H9 (cell line): ENCODE data around the gene SNRPF. TPM values are rescaled to one million over a fixed set of nuclear protein-coding genes. Genes with fewer than 3 reads are reported as not detected.

Experiments used
- DNase-seq: peaks from one replicate; pipeline ENCODE4 v3.0.0-alpha.2; 2017
- H2AFZ ChIP-seq: one replicate; pipeline ENCODE4 v1.6.1; 2013; ENCODE audit warnings: mild to moderate bottlenecking, low read length, control low read depth, moderate library complexity
- H2AK5ac ChIP-seq: 2 replicates; pipeline ENCODE4 v1.6.1; 2013; ENCODE audit warnings: low read length, control low read depth, mixed read lengths; ENCODE audit not compliant: insufficient read length
- H2BK120ac ChIP-seq: one replicate; pipeline ENCODE4 v1.6.1; 2013; ENCODE audit warnings: low read depth, mild to moderate bottlenecking, low read length, control low read depth, inconsistent platforms; ENCODE audit not compliant: poor library complexity, severe bottlenecking
- H2BK12ac ChIP-seq: 2 replicates; pipeline ENCODE4 v1.6.1; 2013; ENCODE audit warnings: low read length, control low read depth, mixed read lengths, low read depth; ENCODE audit not compliant: insufficient read length
- H2BK15ac ChIP-seq: 2 replicates; pipeline ENCODE4 v1.6.1; 2013; ENCODE audit warnings: low read depth, low read length, control low read depth
- H2BK20ac ChIP-seq: one replicate; pipeline ENCODE4 v1.6.1; 2013; ENCODE audit warnings: low read depth, mild to moderate bottlenecking, low read length, control low read depth, inconsistent platforms; ENCODE audit not compliant: poor library complexity, severe bottlenecking
- H2BK5ac ChIP-seq: 2 replicates; pipeline ENCODE4 v1.6.1; 2013; ENCODE audit warnings: low read length, control low read depth, mixed read lengths; ENCODE audit not compliant: insufficient read length
- H3K14ac ChIP-seq: 2 replicates; pipeline ENCODE4 v1.6.1; 2013; ENCODE audit warnings: low read length, control low read depth; ENCODE audit not compliant: insufficient read depth
- H3K18ac ChIP-seq: 2 replicates; pipeline ENCODE4 v1.6.1; 2013; ENCODE audit warnings: low read depth, mild to moderate bottlenecking, mixed read lengths, low read length, control low read depth; ENCODE audit not compliant: insufficient read length
- H3K23ac ChIP-seq: 2 replicates; pipeline ENCODE4 v1.6.1; 2013; ENCODE audit warnings: low read length, control low read depth, mixed read lengths, low read depth; ENCODE audit not compliant: insufficient read length
- H3K23me2 ChIP-seq: 2 replicates; pipeline ENCODE4 v1.6.1; 2013; ENCODE audit warnings: low read depth, mild to moderate bottlenecking, mixed read lengths, low read length, control low read depth; ENCODE audit not compliant: insufficient read length, poor library complexity, severe bottlenecking
- H3K27ac ChIP-seq: 2 replicates; pipeline ENCODE4 v1.5.1; 2013; ENCODE audit warnings: low read length, control low read depth, mixed read lengths, low read depth; ENCODE audit not compliant: insufficient read length
- H3K27me3 ChIP-seq: 2 replicates; pipeline ENCODE4 v1.6.1; 2013; ENCODE audit warnings: low read length, control low read depth, inconsistent platforms; ENCODE audit not compliant: insufficient read depth
- H3K4ac ChIP-seq: 2 replicates; pipeline ENCODE4 v1.6.1; 2013; ENCODE audit warnings: low read depth, mild to moderate bottlenecking, control low read depth, inconsistent platforms, low read length, moderate library complexity
- H3K4me1 ChIP-seq: 2 replicates; pipeline ENCODE4 v1.6.1; 2013; ENCODE audit warnings: low read length, control low read depth, inconsistent platforms; ENCODE audit not compliant: insufficient read depth
- H3K4me2 ChIP-seq: 2 replicates; pipeline ENCODE4 v1.6.1; 2013; ENCODE audit warnings: low read length, control low read depth, mixed read lengths; ENCODE audit not compliant: insufficient read length, insufficient read depth
- H3K56ac ChIP-seq: 2 replicates; pipeline ENCODE4 v1.6.1; 2013; ENCODE audit warnings: low read depth, mild to moderate bottlenecking, mixed read lengths, low read length, control low read depth; ENCODE audit not compliant: insufficient read length
- H3K79me1 ChIP-seq: 2 replicates; pipeline ENCODE4 v1.6.1; 2013; ENCODE audit warnings: low read depth, mild to moderate bottlenecking, moderate library complexity, low read length, control low read depth, inconsistent platforms; ENCODE audit not compliant: insufficient read depth, poor library complexity, severe bottlenecking
- H3K79me2 ChIP-seq: 2 replicates; pipeline ENCODE4 v1.6.1; 2013; ENCODE audit warnings: low read length, control low read depth, inconsistent platforms; ENCODE audit not compliant: insufficient read depth
- H3K9ac ChIP-seq: 2 replicates; pipeline ENCODE4 v1.6.1; 2013; ENCODE audit warnings: low read length, control low read depth, mixed read lengths; ENCODE audit not compliant: insufficient read length; ENCODE audit errors: extremely low read depth
- H3K9me3 ChIP-seq: one replicate; pipeline ENCODE4 v1.6.1; 2013; ENCODE audit warnings: low read depth, low read length, inconsistent platforms; ENCODE audit not compliant: control insufficient read depth
- H3T11ph ChIP-seq: one replicate; pipeline ENCODE4 v1.6.1; 2013; ENCODE audit warnings: mild to moderate bottlenecking, low read length, control low read depth, inconsistent platforms
- H4K20me1 ChIP-seq: one replicate; pipeline ENCODE4 v1.6.1; 2013; ENCODE audit not compliant: control insufficient read depth, insufficient read length, insufficient read depth
- H4K5ac ChIP-seq: 2 replicates; pipeline ENCODE4 v1.6.1; 2013; ENCODE audit warnings: low read depth, mild to moderate bottlenecking, mixed read lengths, low read length, control low read depth; ENCODE audit not compliant: insufficient read length
- H4K8ac ChIP-seq: replicated peaks from 2 replicates; pipeline ENCODE4 v1.6.1; 2013; ENCODE audit warnings: low read length, control low read depth, mixed read lengths, low read depth; ENCODE audit not compliant: insufficient read length
- H4K91ac ChIP-seq: 2 replicates; pipeline ENCODE4 v1.6.1; 2013; ENCODE audit warnings: low read depth, mild to moderate bottlenecking, moderate library complexity, mixed read lengths, low read length, control low read depth; ENCODE audit not compliant: insufficient read length
- H3K27ac Mint-ChIP-seq, 3 experiments: 2 replicates in 2 of 3; 3 replicates in 1 of 3; pipeline ENCODE4 v1.8.0; 2020 to 2021; ENCODE audit warnings: mixed read lengths in 3 of 3, mild to moderate bottlenecking in 1 of 3, moderate library complexity in 1 of 3
- H3K27me3 Mint-ChIP-seq: 2 replicates; pipeline ENCODE4 v1.8.0; 2021; ENCODE audit warnings: low read depth, mild to moderate bottlenecking, moderate library complexity, mixed read lengths
- H3K36me3 Mint-ChIP-seq, 3 experiments: 2 replicates in 2 of 3; 3 replicates in 1 of 3; pipeline ENCODE4 v1.8.0; 2020 to 2021; ENCODE audit warnings: low read depth in 3 of 3, mixed read lengths in 3 of 3; ENCODE audit not compliant: insufficient read depth in 1 of 3
- H3K4me1 Mint-ChIP-seq, 2 experiments: 2 replicates each; pipeline ENCODE4 v1.8.0; 2020; ENCODE audit warnings: mixed read lengths in 2 of 2
- H3K4me3 Mint-ChIP-seq, 2 experiments: 2 replicates in 1 of 2; 3 replicates in 1 of 2; pipeline ENCODE4 v1.8.0; 2020 to 2021; ENCODE audit warnings: mild to moderate bottlenecking in 2 of 2, mixed read lengths in 2 of 2, moderate library complexity in 1 of 2
- H3K9me3 Mint-ChIP-seq, 2 experiments: 2 replicates in 1 of 2; 3 replicates in 1 of 2; pipeline ENCODE4 v1.8.0; 2020; ENCODE audit warnings: mild to moderate bottlenecking in 2 of 2, mixed read lengths in 2 of 2, moderate library complexity in 1 of 2
- CTCF ChIP-seq: fragments of 200-600 bp; sonication (generic); conservative IDR thresholded peaks from 3 replicates; pipeline ENCODE4 v1.8.0; 2021; ENCODE audit warnings: antibody characterized with exemption, mild to moderate bottlenecking
- total RNA-seq: library from RNA; stranded (reverse); gene quantifications from 2 replicates; pipeline ENCODE4 v1.2.1, GENCODE V29; 2021

The SNRPF gene
- total RNA-seq, 1 experiment from 2014 or later = 77.1 TPM

- H3K4me3 Mint-ChIP-seq = no peak overlapping the region
- Histone ChIP-seq H3K18ac (no peak overlapping the region), H3K79me1 (no peaks in the 10 kb centered on the region), H3K27me3 (no peaks in the 10 kb centered on the region), H3K23me2 (no peaks in the 10 kb centered on the region), H4K91ac (no peak overlapping the region), H3K79me2 (no peaks in the 10 kb centered on the region), H2AFZ (no peak overlapping the region), H3K14ac (no peak overlapping the region), H3K56ac (no peak overlapping the region), H3K4me2 (no peak overlapping the region), H2BK12ac (no peak overlapping the region), H2BK5ac (no peak overlapping the region), H4K20me1 (no peaks in the 10 kb centered on the region), H3K23ac (no peak overlapping the region), H3K9ac (no peak overlapping the region), H2BK120ac (no peak overlapping the region), H2AK5ac (no peak overlapping the region), H4K8ac (no peak overlapping the region), H3K9me3 (no peaks in the 10 kb centered on the region), H3K27ac (no peak overlapping the region), H3K4ac (no peak overlapping the region), H3K4me1 (no peaks in the 10 kb centered on the region), H2BK20ac (no peak overlapping the region), H4K5ac (no peak overlapping the region), H2BK15ac (no peak overlapping the region), H3T11ph (no peak overlapping the region)
- peaks cover 2 to 5% of the 10 kb centered on the region in 2 experiments; a peak in 2 of 5 replicates for H3K9me3 Mint-ChIP-seq
- no peak for DNase-seq
- H3K36me3 Mint-ChIP-seq = no peaks in the 10 kb centered on the region
- no peak overlapping the region for H3K27ac Mint-ChIP-seq
- peaks cover 2% of the 10 kb centered on the region; the same call in 1 of the 2 replicates for H3K27me3 Mint-ChIP-seq
- no peaks in the 10 kb centered on the region for H3K4me1 Mint-ChIP-seq
- TF ChIP-seq CTCF = no peak
Measured at GRCh38 chr12:95908573-95908972, 49.8 kb downstream of the SNRPF start.
